HPDE6-E6E7 (cell line): ENCODE measurements around the gene PTPRH.
"Not testable (repeated sequence)": the region's sequence is repeated elsewhere in the genome, so short reads cannot be mapped to it uniquely, and the experiment has no call there.

Source experiments
- DNase-seq: peaks from one replicate; pipeline ENCODE4 v3.0.0; 2011; ENCODE audit warnings: missing footprints; ENCODE audit errors: extremely low spot score

The PTPRH gene

GRCh38 chr19:55186080-55186479, 23.2 kb downstream of the PTPRH start:
- no peak for DNase-seq

GRCh38 chr19:55181740-55182139, 27.6 kb downstream of the PTPRH start:
- no peak for DNase-seq

DNA sequence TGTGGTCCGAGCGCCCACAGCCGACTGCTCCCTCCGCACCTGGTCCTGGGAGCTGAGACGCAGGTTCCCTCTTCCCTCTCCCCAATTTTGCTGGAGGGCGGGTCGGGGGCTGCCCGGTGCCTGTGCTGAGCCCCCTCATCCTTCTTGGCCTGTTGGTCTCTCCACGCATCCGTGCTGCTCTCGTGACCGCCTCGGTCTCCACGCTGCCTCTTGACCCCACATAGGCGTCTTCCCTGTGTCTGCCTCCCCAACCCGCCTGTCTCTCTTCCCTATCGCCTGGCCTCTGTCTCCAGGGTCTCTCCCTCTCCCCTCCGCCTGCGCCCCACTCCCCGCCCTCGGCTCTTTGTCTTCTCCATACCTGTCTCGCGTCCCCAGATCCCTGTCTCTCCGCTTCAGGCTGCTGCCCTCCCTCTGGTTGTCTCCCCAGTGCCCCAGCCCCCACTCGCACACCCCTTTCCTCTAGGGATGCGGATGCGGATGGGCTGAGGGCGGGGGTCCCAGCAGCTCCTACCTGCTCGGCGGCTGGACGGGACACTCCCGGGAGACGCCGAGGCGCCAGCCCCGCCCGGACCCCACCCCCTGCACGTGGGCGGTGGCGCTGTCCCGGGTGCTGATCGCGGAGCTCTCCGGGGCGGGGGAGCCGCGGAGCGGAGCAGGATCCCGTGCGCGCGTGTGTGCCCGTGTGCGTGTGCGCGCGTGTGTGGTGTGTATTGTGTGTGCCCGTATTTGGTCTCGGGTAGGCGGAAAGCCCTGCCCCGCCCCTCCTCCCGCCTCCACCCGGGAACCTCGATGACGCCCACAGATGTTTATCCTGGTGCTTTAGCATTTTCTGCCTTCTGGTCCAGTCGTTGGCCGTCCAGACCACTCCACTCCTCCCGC, 29.5 kb downstream of the PTPRH start, which contains the start of gene SYT5:
SYT5 (minus strand) TSS at position 684 of the 879 bp plus-strand sequence. CDS start 1,248 bp downstream, outside the sequence.
- peak; percentile 57 for DNase-seq

DNA sequence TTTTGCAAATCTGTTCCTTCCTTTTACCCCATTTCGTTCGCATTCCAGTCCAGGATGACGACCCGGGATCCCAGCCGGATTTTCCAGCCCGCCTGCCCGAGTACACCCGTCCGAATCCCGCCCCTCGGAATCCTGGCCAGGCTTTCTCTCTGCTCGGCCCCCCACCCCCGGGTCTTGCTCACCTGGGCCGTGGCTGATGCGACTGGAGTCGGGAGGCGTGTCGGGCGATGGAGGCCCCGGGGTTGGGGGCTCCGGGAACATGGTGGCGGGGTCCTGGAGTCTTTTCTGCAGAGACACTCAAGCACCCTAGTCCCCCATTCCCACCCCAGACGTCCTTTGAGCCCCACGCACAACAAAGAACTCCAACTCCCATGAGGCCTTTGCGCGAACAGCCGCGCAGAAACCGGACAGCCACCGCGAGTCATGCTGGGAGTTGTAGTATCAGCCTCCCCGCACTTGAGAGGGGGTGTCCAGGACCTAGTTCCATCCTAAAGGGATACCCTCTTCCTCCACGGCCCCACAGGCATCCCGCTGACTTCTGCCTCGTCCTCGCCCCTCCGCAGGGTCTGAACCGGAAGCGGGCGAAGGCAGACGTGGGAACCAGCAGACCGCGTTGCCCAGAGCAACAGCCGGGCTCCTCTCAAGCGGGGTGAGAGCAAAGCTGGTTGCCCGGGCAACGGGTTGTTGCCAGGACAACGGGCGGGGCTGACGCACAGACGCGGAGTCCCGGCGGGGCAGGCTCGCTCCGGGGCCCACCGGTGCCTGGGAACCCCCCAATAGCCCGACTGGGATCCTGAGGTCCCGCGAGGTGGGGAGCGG, 30.3 kb downstream of the PTPRH start:
- no peak for DNase-seq

GRCh38 chr19:55176076-55176475, 33.2 kb downstream of the PTPRH start:
- no peak for DNase-seq

DNA sequence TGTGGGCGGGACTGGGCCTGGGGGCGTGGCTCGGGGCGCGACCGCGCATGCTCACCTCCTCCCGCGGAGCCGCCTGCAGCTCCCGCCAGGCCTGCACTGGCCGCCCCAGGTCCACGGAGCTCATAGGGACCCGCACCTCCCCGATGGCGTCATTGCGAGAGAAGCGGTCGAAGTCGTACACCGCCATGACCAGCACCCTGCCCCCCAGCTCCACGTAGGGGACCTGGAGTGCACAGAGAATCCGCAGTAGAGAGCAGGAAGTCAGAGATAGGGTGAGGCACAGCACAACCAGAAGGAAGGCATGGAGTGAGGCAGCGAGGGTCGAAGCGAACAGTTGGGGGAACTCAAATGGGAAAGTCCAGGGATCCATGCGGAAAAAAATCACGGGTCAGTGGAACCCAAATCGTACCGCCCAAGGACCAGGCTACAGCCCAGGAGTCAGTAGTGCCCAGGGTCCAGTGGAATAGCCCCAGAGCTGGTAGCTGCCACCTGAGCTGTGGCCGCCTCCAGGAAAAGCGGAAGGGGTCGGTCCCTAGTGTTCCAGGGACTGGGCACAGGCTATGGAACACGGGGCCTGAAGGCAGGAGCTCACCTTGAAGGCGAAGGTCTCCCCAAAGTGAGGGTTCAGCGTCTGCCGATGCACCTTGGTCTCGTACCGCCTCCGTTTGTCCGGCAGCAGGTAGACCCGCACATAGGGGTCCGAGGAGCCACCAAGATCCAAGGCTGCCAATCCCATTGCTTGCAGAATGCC, 34.0 kb downstream of the PTPRH start:
- DNase-seq = no peak

- DNase-seq = no peak
Observed at GRCh38 chr19:55174425-55175116, 34.7 kb downstream of the PTPRH start.

- peak; percentile 68 for DNase-seq
Observed at GRCh38 chr19:55173714-55174409, 35.4 kb downstream of the PTPRH start.

GRCh38 chr19:55173186-55173713, 36.1 kb downstream of the PTPRH start:
- DNase-seq = no peak

- no peak for DNase-seq
Observed at GRCh38 chr19:55172741-55173140, 36.6 kb downstream of the PTPRH start.

DNA sequence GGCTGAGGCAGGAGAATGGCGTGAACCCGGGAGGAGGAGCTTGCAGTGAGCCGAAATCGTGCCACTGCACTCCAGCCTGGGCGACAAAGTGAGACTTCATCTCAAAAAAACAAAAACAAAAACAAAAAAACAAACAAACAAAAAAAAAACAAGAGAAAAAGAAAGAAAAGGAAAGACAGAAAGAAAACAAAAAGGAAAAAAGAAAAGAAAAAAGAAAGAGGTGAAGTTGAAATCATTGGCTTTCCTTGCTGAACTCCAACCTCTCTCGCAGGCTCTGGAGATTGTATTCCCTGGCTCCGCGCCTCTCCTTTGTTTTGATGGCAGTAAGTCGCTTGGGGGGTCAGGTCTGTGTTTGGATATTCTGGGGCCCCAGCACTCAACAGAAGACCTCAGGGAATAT, 37.0 kb downstream of the PTPRH start:
- not testable (repeated sequence) for DNase-seq

DNA sequence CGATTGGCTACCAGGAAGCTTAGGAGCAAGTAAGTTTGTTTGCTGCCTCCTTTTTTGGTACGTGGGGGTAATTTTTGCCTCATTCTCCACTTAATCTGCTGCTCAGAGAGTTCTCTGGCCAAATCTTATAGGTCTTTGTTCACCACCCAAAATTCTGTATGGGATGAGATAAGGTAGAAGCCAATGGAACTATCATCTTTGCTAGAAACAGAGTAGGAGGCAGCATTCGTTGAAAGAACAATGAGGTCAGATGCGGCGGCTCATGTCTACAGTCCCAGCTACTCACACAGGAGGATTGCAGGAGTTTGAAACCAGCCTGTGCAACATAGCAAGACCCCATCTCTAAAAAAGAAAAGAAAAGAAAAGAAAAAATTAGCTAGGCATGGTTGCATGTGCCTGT, 37.9 kb downstream of the PTPRH start:
- DNase-seq = no peak

DNA sequence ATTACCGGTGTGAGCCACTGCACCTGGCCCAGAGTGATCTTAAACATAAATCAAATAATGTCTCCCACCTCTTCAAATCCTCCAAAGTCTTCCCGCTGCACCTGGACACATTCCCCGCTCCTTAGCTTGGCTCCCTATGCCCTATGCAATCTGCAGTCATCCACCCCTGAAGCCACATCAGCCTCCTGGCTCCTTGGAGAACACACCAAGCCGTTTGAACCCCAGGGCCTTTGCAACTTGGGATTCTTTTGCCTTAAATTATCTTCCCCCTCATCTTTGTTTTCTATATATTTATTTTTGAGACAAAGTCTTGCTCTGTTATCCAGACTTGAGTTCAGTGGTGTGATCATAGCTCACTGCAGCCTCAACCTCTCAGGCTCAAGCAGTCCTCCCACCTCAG, 40.2 kb downstream of the PTPRH start:
- DNase-seq = no peak

DNA sequence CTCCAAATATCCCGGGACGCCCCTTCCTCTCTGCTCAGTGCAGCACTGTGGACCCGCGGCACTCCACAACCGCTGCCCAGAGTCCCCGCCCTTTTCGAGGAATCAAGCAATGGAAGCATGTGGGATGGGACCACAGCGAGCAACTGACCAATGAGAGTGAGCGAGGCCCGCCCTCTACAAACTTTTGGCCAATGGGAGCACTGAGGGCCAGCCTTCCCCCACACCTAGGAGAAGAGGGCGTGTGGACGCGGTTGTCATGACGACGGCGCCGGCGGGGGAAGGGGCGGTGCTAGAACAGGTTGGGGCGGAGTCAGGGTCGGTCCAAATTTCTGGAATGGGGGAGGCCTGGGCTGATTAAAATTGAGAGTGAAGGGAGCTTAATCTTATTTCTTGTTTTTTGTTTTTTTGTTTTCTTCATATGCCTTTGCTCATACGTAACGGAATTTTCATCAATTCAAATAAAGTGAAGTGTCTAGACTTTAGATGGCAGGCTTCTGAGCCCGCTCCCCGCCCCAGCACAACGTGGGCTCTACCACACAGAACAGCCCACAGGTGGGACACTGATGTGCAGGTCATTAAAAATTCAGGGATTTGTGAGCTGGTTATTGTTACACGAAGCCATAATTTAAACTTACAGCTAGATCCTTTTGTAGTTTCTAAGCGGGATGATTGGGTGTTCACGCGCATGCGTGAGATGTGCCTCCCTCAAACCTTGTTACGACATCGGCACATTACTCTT, 42.6 kb downstream of the PTPRH start, which contains the start of gene DNAAF3:
DNAAF3 (minus strand) TSS at position 84 of the 739 bp plus-strand sequence. CDS start 200 bp downstream, outside the sequence.
- DNase-seq = peak; percentile 100

- DNase-seq = peak; percentile 54
Observed at GRCh38 chr19:55165952-55166529, 43.3 kb downstream of the PTPRH start.

DNA sequence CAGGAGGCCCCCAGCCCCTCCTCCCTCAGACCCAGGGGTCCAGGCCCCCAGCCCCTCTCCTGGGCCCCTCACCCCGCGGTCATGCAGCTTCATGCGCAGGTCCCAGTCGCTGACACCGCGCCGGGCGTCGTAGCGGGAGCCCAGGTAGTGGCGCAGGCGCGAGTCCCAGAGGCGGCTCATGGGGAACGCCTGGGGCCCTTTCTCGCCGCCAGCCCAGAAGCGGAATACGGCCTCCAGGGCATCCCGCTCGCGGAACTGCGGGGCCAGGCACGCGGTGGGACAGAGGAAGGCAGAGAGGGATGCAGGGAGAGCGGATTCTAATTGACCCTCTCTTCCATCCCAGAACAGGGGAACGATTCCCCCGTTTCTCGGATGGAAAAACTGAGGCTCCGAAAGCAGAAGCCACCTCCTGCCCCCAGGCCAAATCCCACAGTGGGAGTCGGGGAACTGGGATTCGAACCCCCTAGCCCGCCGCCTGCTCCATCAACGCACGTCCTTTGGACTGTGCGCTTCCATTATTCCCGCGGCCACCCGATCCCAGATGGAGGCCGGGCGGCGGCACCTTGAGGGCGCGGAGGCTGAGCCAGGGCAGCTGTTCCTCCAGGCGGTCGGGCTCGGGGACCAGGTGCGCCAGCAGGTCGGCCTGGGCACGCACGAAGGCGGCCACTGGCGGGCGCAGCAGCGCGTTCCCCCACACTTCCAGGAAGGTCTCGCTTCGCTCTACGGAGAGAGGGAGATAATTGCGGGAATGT, 47.6 kb downstream of the PTPRH start:
- DNase-seq = no peak

DNA sequence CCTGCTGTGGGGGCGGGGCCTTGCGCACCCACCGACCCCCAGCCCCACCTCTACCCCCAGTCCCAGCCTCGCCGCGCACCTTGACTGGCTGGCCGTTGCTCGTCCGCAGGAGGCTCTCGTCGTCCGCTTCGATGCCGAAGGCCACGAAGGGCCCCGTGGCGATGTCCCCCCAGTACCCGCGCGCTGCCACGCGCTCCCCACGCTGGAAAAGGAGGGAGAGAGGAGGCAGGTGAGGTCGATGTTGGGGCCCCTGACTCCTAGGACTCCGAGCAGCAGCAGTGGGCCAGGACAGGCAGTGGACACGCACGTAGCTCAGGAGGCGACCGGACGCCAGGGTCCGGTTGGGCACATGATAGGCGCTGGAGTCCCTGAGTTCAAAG, 48.3 kb downstream of the PTPRH start:
- DNase-seq = no peak
